HEK293 (cell line): ENCODE data around the gene ITPR2.

Experiments
- CTCF ChIA-PET: fragments of 350-600 bp; formaldehyde crosslinking; extraction: SDS; loops from one replicate; lab custom pipeline; 2021; ENCODE audit warnings: antibody characterized with exemption; lab: Yijun Ruan, JAX
- POLR2A ChIA-PET: fragments of 300-600 bp; formaldehyde crosslinking; extraction: SDS; loops from one replicate; lab custom pipeline; 2020; ENCODE audit warnings: antibody characterized with exemption, inconsistent platforms; lab: Yijun Ruan, JAX
- H3K27ac ChIP-seq: fragments of 200-500 bp; sonication (Bioruptor generic); 2 replicates; pipeline ENCODE4 v1.5.1; 2014; ENCODE audit warnings: low read depth, low read length, control low read depth, inconsistent platforms; ENCODE audit errors: extremely low read depth
- H3K36me3 ChIP-seq, 2 experiments: fragments of 200-500 bp in 1 of 2; sonication (Bioruptor generic) in 1 of 2; 1 replicate in 1 of 2; 2 replicates in 1 of 2; pipeline ENCODE4 v1.5.1; 2014 to 2017; ENCODE audit warnings: inconsistent platforms in 2 of 2, low read length in 2 of 2; ENCODE audit not compliant: control insufficient read depth in 2 of 2, insufficient read depth in 1 of 2
- H3K4me1 ChIP-seq: fragments of 200-500 bp; sonication (Bioruptor generic); 2 replicates; pipeline ENCODE4 v1.5.1; 2014; ENCODE audit warnings: mild to moderate bottlenecking, low read length, inconsistent platforms; ENCODE audit not compliant: control insufficient read depth, insufficient read depth
- H3K4me3 ChIP-seq: 2 replicates; pipeline ENCODE4 v1.5.1; 2011; ENCODE audit warnings: low read depth, mild to moderate bottlenecking, control low read depth, low read length, moderate library complexity
- H3K9me3 ChIP-seq: fragments of 200-500 bp; sonication (Bioruptor generic); 2 replicates; pipeline ENCODE4 v1.5.1; 2014; ENCODE audit warnings: low read depth, low read length, inconsistent platforms; ENCODE audit not compliant: control insufficient read depth, insufficient read depth
- EGR2 ChIP-seq: fragments of 450-650 bp; formaldehyde crosslinking; IDR thresholded peaks from 2 replicates; pipeline ENCODE4 v1.5.1; 2016; ENCODE audit warnings: low read depth, missing biosample characterization, missing genetic modification characterization
- PRDM1 ChIP-seq: fragments of 450-650 bp; formaldehyde crosslinking; IDR thresholded peaks from 2 replicates; pipeline ENCODE4; 2016; ENCODE audit warnings: missing biosample characterization, missing genetic modification characterization
- ZBTB20 ChIP-seq: fragments of 450-650 bp; formaldehyde crosslinking; IDR thresholded peaks from 2 replicates; pipeline ENCODE4 v1.5.1; 2016; ENCODE audit warnings: missing biosample characterization, missing genetic modification characterization
- ZIC2 ChIP-seq: fragments of 450-650 bp; formaldehyde crosslinking; IDR thresholded peaks from 2 replicates; pipeline ENCODE4 v1.5.1; 2016; ENCODE audit warnings: missing biosample characterization, missing genetic modification characterization
- ZNF10 ChIP-seq: fragments of 450-650 bp; formaldehyde crosslinking; IDR thresholded peaks from 2 replicates; pipeline ENCODE4 v1.5.1; 2017; ENCODE audit warnings: missing biosample characterization, missing genetic modification characterization
- ZNF211 ChIP-seq: fragments of 450-650 bp; formaldehyde crosslinking; IDR thresholded peaks from 2 replicates; pipeline ENCODE4 v1.5.1; 2016; ENCODE audit warnings: low read depth, missing biosample characterization, missing genetic modification characterization
- ZNF214 ChIP-seq: fragments of 450-650 bp; formaldehyde crosslinking; IDR thresholded peaks from 2 replicates; pipeline ENCODE4 v1.5.1; 2017; ENCODE audit warnings: missing biosample characterization, mild to moderate bottlenecking, missing genetic modification characterization, borderline replicate concordance
- ZNF239 ChIP-seq: fragments of 450-650 bp; formaldehyde crosslinking; IDR thresholded peaks from 2 replicates; pipeline ENCODE4 v1.5.1; 2016; ENCODE audit warnings: missing biosample characterization, missing genetic modification characterization
- ZNF354C ChIP-seq: fragments of 450-650 bp; formaldehyde crosslinking; IDR thresholded peaks from 2 replicates; pipeline ENCODE4 v1.5.1; 2016; ENCODE audit warnings: missing biosample characterization, missing genetic modification characterization, low read depth, borderline replicate concordance
- ZNF366 ChIP-seq: fragments of 450-650 bp; formaldehyde crosslinking; conservative IDR thresholded peaks from 2 replicates; pipeline ENCODE4 v1.5.1; 2016; ENCODE audit warnings: missing biosample characterization, missing genetic modification characterization
- ZNF473 ChIP-seq: fragments of 450-650 bp; formaldehyde crosslinking; IDR thresholded peaks from 2 replicates; pipeline ENCODE4 v1.5.1; 2017; ENCODE audit warnings: missing biosample characterization, missing genetic modification characterization
- ZNF521 ChIP-seq: fragments of 450-650 bp; formaldehyde crosslinking; IDR thresholded peaks from 2 replicates; pipeline ENCODE4 v1.5.1; 2017; ENCODE audit warnings: missing biosample characterization, mild to moderate bottlenecking, missing genetic modification characterization
- ZNF544 ChIP-seq: fragments of 450-650 bp; formaldehyde crosslinking; IDR thresholded peaks from 2 replicates; pipeline ENCODE4 v1.5.0; 2017; ENCODE audit warnings: missing biosample characterization, missing genetic modification characterization
- ZNF670 ChIP-seq: fragments of 450-650 bp; formaldehyde crosslinking; IDR thresholded peaks from 2 replicates; pipeline ENCODE4 v1.5.1; 2016; ENCODE audit warnings: missing biosample characterization, missing genetic modification characterization, low read depth
- ZNF785 ChIP-seq: fragments of 450-650 bp; formaldehyde crosslinking; IDR thresholded peaks from 2 replicates; pipeline ENCODE4 v1.5.1; 2016; ENCODE audit warnings: missing biosample characterization, missing genetic modification characterization
- ZSCAN16 ChIP-seq: fragments of 450-650 bp; formaldehyde crosslinking; IDR thresholded peaks from 2 replicates; pipeline ENCODE4 v1.5.1; 2016; ENCODE audit warnings: missing biosample characterization, missing genetic modification characterization
- TF ChIP-seq, protein P1 (sequence below): fragments of 450-650 bp; formaldehyde crosslinking; IDR thresholded peaks from 2 replicates; pipeline ENCODE4 v1.5.1; 2016; ENCODE audit warnings: missing biosample characterization, missing genetic modification characterization
- TF ChIP-seq, protein P2 (sequence below): fragments of 450-650 bp; formaldehyde crosslinking; IDR thresholded peaks from 2 replicates; pipeline ENCODE4 v1.5.1; 2016; ENCODE audit warnings: missing biosample characterization, missing genetic modification characterization, borderline replicate concordance
- TF ChIP-seq, protein P3 (sequence below): fragments of 450-650 bp; IDR thresholded peaks from 2 replicates; pipeline ENCODE4 v1.5.1; 2018; ENCODE audit warnings: missing biosample characterization, missing genetic modification characterization
- TF ChIP-seq, protein P4 (sequence below): fragments of 450-650 bp; formaldehyde crosslinking; IDR thresholded peaks from 2 replicates; pipeline ENCODE4 v1.5.1; 2016; ENCODE audit warnings: missing biosample characterization, missing genetic modification characterization

ITPR2 gene

DNA sequence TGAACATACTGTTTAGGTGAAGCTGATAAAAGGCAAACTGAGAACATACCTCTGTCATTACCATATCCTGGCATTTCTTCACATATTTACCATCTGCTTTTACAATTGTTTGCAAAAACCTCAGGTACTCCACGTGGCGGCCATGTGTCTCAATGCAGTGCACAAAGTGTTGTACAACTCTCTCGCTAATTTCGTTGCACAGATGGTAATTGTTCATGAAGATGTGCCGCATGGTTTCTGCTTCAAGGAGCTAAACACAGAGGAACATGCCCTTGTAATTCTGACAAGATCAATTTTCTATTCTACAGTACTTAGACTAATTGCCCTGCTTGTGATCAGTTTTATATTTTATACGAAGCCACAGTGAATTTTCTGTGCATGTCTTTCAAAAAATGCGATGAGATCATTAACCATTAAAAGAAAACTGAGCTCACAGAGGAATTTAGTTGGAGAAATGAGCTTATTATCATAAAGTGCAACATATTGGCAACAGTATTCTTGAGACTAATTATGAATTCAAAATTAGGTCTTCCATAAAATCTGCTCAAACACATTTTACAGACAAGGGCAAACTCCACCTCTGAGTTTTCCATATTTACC, 233.8 kb downstream of the ITPR2 start:
- POLR2A ChIA-PET = no interaction called here
- CTCF ChIA-PET = interaction anchor here (0.7 to 2.1 kb wide), 3 partner anchors 15 to 470 kb away, joined by 3 to 5 read pairs (median 4); no protein-coding TSS in a partner anchor
- TF ChIP-seq ZNF670 (tag by site-specific recombination) (no peak), ZNF211 (tag by site-specific recombination) (no peak), ZBTB20 (tag by site-specific recombination) (no peak), ZNF785 (tag by site-specific recombination) (no peak), ZNF521 (no peak)
- TF ChIP-seq, protein P1, sequence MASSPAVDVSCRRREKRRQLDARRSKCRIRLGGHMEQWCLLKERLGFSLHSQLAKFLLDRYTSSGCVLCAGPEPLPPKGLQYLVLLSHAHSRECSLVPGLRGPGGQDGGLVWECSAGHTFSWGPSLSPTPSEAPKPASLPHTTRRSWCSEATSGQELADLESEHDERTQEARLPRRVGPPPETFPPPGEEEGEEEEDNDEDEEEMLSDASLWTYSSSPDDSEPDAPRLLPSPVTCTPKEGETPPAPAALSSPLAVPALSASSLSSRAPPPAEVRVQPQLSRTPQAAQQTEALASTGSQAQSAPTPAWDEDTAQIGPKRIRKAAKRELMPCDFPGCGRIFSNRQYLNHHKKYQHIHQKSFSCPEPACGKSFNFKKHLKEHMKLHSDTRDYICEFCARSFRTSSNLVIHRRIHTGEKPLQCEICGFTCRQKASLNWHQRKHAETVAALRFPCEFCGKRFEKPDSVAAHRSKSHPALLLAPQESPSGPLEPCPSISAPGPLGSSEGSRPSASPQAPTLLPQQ (tag by site-specific recombination) = no peak
- TF ChIP-seq, protein P2, sequence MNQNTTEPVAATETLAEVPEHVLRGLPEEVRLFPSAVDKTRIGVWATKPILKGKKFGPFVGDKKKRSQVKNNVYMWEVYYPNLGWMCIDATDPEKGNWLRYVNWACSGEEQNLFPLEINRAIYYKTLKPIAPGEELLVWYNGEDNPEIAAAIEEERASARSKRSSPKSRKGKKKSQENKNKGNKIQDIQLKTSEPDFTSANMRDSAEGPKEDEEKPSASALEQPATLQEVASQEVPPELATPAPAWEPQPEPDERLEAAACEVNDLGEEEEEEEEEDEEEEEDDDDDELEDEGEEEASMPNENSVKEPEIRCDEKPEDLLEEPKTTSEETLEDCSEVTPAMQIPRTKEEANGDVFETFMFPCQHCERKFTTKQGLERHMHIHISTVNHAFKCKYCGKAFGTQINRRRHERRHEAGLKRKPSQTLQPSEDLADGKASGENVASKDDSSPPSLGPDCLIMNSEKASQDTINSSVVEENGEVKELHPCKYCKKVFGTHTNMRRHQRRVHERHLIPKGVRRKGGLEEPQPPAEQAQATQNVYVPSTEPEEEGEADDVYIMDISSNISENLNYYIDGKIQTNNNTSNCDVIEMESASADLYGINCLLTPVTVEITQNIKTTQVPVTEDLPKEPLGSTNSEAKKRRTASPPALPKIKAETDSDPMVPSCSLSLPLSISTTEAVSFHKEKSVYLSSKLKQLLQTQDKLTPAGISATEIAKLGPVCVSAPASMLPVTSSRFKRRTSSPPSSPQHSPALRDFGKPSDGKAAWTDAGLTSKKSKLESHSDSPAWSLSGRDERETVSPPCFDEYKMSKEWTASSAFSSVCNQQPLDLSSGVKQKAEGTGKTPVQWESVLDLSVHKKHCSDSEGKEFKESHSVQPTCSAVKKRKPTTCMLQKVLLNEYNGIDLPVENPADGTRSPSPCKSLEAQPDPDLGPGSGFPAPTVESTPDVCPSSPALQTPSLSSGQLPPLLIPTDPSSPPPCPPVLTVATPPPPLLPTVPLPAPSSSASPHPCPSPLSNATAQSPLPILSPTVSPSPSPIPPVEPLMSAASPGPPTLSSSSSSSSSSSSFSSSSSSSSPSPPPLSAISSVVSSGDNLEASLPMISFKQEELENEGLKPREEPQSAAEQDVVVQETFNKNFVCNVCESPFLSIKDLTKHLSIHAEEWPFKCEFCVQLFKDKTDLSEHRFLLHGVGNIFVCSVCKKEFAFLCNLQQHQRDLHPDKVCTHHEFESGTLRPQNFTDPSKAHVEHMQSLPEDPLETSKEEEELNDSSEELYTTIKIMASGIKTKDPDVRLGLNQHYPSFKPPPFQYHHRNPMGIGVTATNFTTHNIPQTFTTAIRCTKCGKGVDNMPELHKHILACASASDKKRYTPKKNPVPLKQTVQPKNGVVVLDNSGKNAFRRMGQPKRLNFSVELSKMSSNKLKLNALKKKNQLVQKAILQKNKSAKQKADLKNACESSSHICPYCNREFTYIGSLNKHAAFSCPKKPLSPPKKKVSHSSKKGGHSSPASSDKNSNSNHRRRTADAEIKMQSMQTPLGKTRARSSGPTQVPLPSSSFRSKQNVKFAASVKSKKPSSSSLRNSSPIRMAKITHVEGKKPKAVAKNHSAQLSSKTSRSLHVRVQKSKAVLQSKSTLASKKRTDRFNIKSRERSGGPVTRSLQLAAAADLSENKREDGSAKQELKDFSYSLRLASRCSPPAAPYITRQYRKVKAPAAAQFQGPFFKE (tag by site-specific recombination) = no peak
- Histone ChIP-seq H3K27ac (no peak overlapping the region), H3K4me1 (no peaks in the 10 kb centered on the region), H3K36me3 (peaks cover 0 to 3% of the 10 kb centered on the region in 2 experiments; a peak in 1 of 3 replicates), H3K9me3 (no peaks in the 10 kb centered on the region), H3K4me3 (no peak overlapping the region)

DNA sequence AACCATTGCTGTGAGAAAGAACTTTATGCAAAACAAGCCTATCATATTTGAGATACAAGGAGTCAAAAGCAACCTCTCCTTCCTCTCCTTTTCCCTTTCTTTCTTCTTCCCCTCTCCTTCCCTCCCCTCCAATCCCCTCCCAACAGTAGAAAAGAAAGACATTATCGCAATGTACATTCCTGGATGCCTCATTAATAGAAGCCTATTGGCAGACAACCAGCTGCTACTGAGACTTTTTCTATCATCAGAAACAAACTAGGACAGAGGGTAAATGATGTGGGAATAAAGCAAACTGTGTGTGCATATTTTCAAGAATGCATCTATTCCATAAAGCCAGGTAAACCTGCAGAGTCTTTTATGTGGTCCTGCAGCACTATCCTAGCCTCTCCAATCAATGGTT, 237.2 kb downstream of the ITPR2 start:
- no peak overlapping the region for H3K27ac ChIP-seq
- H3K9me3 ChIP-seq = no peaks in the 10 kb centered on the region
- ChIA-PET POLR2A (no interaction called here), CTCF (no interaction called here)
- H3K36me3 ChIP-seq = no peaks in the 10 kb centered on the region
- no peaks in the 10 kb centered on the region for H3K4me1 ChIP-seq
- no peak overlapping the region for H3K4me3 ChIP-seq
- no peak for TF ChIP-seq ZNF239
- TF ChIP-seq ZNF214 (tag by site-specific recombination) = no peak
- no peak for TF ChIP-seq ZNF473
- no peak for TF ChIP-seq ZSCAN16 (tag by site-specific recombination)
- TF ChIP-seq ZNF354C (tag by site-specific recombination) = no peak
- TF ChIP-seq ZNF544 (tag by site-specific recombination) = no peak
- no peak for TF ChIP-seq ZIC2 (tag by site-specific recombination)
- TF ChIP-seq, protein P3, sequence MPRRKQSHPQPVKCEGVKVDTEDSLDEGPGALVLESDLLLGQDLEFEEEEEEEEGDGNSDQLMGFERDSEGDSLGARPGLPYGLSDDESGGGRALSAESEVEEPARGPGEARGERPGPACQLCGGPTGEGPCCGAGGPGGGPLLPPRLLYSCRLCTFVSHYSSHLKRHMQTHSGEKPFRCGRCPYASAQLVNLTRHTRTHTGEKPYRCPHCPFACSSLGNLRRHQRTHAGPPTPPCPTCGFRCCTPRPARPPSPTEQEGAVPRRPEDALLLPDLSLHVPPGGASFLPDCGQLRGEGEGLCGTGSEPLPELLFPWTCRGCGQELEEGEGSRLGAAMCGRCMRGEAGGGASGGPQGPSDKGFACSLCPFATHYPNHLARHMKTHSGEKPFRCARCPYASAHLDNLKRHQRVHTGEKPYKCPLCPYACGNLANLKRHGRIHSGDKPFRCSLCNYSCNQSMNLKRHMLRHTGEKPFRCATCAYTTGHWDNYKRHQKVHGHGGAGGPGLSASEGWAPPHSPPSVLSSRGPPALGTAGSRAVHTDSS (tag by site-specific recombination) = no peak
- TF ChIP-seq ZNF366 = no peak
- TF ChIP-seq ZNF10 (tag by site-specific recombination) = no peak
- TF ChIP-seq, protein P4, sequence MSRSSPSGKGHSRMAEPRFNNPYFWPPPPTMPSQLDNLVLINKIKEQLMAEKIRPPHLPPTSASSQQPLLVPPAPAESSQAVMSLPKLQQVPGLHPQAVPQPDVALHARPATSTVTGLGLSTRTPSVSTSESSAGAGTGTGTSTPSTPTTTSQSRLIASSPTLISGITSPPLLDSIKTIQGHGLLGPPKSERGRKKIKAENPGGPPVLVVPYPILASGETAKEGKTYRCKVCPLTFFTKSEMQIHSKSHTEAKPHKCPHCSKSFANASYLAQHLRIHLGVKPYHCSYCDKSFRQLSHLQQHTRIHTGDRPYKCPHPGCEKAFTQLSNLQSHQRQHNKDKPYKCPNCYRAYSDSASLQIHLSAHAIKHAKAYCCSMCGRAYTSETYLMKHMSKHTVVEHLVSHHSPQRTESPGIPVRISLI (tag by site-specific recombination) = no peak
- no peak for TF ChIP-seq PRDM1 (tag by site-specific recombination)
- no peak for TF ChIP-seq EGR2 (tag by site-specific recombination)
- TF ChIP-seq, all 188 proteins: peak for 0
